ENCODE data around the gene ISYNA1.
"Not testable (repeated sequence)": the region's sequence is repeated elsewhere in the genome, so short reads cannot be mapped to it uniquely, and the experiment has no call there.

ISYNA1 gene

GRCh38 chr19:18415178-18415867 lies 22.6 kb downstream of the ISYNA1 start:
- H3K4me3 ChIP-seq (replicated peaks; ENCODE audit: low read depth, low read length), result no peak overlapping the region
- H3K36me3 ChIP-seq (ENCODE audit: control insufficient read depth, insufficient read depth, low read length), result no peaks in the 10 kb centered on the region
- DNase-seq (ENCODE audit: extremely low read depth, insufficient read length), result no peak
- H3K27me3 ChIP-seq (replicated peaks; ENCODE audit: control insufficient read depth, insufficient read depth, low read length), result no peaks in the 10 kb centered on the region
- TF ChIP-seq CTCF (IDR thresholded peaks at IDR 0.05; ENCODE audit: insufficient read depth, low read length, poor library complexity, severe bottlenecking), result no peak

DNA sequence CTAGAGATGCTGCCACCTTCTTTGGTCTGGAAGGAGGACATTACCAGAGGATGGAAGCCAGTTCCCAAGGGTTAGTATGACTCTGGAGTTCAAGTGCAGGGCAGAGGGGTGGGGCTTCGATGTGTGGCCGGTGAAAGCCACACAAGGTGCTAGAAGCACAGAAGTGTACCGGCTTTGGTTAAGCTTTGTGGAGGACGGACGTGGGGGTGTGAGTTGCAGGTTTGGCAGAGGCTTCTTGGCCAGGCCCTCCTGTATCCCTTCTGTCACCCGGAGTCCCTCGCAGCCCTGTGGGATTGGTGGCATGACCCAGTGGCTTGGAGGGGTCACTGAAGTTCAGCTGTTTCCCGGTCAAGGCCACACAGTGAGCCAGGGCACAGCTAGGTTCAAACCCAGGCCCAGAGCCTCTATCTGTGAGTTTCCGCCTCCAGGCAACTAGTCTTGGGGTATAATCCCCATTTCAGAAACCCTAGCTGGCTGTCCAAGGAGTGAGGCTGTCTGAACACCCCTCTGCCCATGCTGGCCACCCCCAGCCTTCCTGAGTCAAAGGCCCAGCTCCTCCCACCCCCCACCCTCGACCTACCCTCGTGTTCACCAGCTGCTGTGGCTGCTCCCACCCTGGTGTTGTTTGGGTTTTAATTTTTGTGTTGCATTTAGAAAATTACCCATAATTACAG lies 23.3 kb downstream of the ISYNA1 start:
- Histone ChIP-seq H3K36me3 (ENCODE audit: control insufficient read depth, insufficient read depth, low read length) (no peaks in the 10 kb centered on the region), H3K4me3 (replicated peaks; ENCODE audit: low read depth, low read length) (no peak overlapping the region), H3K27me3 (replicated peaks; ENCODE audit: control insufficient read depth, insufficient read depth, low read length) (no peaks in the 10 kb centered on the region)
- DNase-seq (ENCODE audit: extremely low read depth, insufficient read length), result no peak
- TF ChIP-seq CTCF (IDR thresholded peaks at IDR 0.05; ENCODE audit: insufficient read depth, low read length, poor library complexity, severe bottlenecking), result no peak

- H3K27me3 ChIP-seq (replicated peaks; ENCODE audit: control insufficient read depth, insufficient read depth, low read length), result no peaks in the 10 kb centered on the region
- no peak for TF ChIP-seq CTCF (IDR thresholded peaks at IDR 0.05; ENCODE audit: insufficient read depth, low read length, poor library complexity, severe bottlenecking)
- DNase-seq (ENCODE audit: extremely low read depth, insufficient read length), result no peak
- H3K4me3 ChIP-seq (replicated peaks; ENCODE audit: low read depth, low read length), result no peak overlapping the region
- no peaks in the 10 kb centered on the region for H3K36me3 ChIP-seq (ENCODE audit: control insufficient read depth, insufficient read depth, low read length)
These were observed 25.2 kb downstream of the ISYNA1 start for GRCh38 chr19:18412610-18413239.

DNA sequence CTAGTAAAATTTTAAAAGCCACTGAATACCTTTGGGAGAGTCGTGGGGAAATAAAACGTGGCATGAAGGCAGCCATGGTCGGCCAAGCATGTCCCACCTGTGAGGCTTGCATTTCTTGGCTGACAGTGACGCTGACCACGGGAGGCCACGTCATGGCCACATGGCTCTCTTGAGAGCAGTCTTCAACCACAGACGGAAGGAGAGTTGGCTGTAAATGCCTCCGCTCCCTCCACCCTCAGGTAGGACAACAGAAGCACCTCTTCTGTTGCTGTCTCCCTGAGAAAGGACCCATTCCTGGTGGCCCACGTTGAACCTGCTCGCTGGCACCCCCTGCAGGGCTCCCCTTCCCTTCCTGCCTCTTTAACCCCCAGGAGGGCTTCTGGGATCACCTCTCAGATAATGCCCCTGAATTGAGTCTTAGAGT lies 29.9 kb downstream of the ISYNA1 start:
- peak; percentile 62 for TF ChIP-seq CTCF (IDR thresholded peaks at IDR 0.05; ENCODE audit: insufficient read depth, low read length, poor library complexity, severe bottlenecking)
- peak; percentile 74 for DNase-seq (ENCODE audit: extremely low read depth, insufficient read length)
- H3K4me3 ChIP-seq (replicated peaks; ENCODE audit: low read depth, low read length), result no peak overlapping the region
- no peaks in the 10 kb centered on the region for H3K36me3 ChIP-seq (ENCODE audit: control insufficient read depth, insufficient read depth, low read length)
- no peaks in the 10 kb centered on the region for H3K27me3 ChIP-seq (replicated peaks; ENCODE audit: control insufficient read depth, insufficient read depth, low read length)

DNA sequence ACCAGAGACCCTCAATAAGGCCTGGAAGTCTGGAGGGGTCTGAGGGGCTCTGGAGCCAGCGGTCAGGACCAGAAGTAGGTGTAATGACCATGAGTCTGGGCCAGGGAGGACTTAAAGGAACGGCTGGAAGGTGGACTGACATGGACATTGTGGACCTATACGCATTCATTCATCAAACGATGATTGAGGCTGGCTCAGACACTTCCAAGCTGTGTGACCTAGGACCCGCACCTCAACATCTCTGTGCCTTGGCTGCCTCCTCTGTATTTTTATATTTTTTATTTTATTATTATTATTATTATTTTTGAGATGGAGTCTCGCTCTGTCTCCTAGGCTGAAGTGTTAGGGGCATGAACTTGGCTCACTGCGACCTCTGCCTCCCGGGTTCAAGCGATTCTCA lies 31.2 kb downstream of the ISYNA1 start:
- no peak for DNase-seq (ENCODE audit: extremely low read depth, insufficient read length)
- no peaks in the 10 kb centered on the region for H3K27me3 ChIP-seq (replicated peaks; ENCODE audit: control insufficient read depth, insufficient read depth, low read length)
- no peak for TF ChIP-seq CTCF (IDR thresholded peaks at IDR 0.05; ENCODE audit: insufficient read depth, low read length, poor library complexity, severe bottlenecking)
- no peak overlapping the region for H3K4me3 ChIP-seq (replicated peaks; ENCODE audit: low read depth, low read length)
- no peaks in the 10 kb centered on the region for H3K36me3 ChIP-seq (ENCODE audit: control insufficient read depth, insufficient read depth, low read length)

GRCh38 chr19:18405754-18406153 lies 32.2 kb downstream of the ISYNA1 start:
- H3K27me3 ChIP-seq (replicated peaks; ENCODE audit: control insufficient read depth, insufficient read depth, low read length); DNase-seq (ENCODE audit: extremely low read depth, insufficient read length); H3K4me3 ChIP-seq (replicated peaks; ENCODE audit: low read depth, low read length); H3K36me3 ChIP-seq (ENCODE audit: control insufficient read depth, insufficient read depth, low read length): not testable (repeated sequence)

DNA sequence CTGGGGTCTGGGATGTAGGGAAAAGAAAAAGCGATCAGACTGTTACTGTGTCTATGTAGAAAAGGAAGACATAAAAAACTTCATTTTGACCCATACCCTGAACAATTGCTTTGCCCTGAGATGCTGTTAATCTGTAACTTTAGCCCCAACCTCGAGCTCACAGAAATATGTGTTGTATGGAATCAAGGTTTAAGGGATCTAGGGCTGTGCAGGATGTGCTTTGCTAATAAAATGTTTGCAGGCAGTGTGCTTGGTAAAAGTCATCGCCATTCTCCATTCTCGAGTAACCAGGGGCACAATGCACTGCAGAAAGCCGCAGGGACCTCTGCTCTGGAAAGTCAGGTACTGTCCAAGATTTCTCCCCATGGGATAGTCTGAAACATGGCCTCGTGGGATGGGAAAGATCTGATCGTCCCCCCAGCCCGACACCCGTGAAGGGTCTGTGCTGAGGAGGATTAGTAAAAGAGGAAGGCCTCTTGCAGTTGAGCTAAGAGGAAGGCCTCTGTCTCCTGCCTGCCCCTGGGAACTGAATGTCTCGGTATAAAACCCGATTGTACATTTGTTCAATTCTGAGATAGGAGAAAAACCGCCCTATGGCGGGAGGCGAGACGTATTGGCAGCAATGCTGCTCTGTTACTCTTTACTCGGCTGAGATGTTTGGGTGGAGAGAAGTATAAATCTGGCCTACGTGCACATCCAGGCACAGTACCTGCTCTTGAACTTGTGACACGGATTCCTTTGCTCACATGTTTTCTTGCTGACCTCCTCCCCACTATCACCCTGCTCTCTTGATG lies 35.3 kb downstream of the ISYNA1 start:
- not testable (repeated sequence) for DNase-seq (ENCODE audit: extremely low read depth, insufficient read length); H3K36me3 ChIP-seq (ENCODE audit: control insufficient read depth, insufficient read depth, low read length); H3K27me3 ChIP-seq (replicated peaks; ENCODE audit: control insufficient read depth, insufficient read depth, low read length); H3K4me3 ChIP-seq (replicated peaks; ENCODE audit: low read depth, low read length)

Data from GM06990 (cell line).